ENCODE data around the gene MSH5. TPM values are rescaled to one million over a fixed set of nuclear protein-coding genes. Genes with fewer than 3 reads are reported as not detected.
"Not testable (repeated sequence)": the region's sequence is repeated elsewhere in the genome, so short reads cannot be mapped to it uniquely, and the experiment has no call there.

Gene MSH5
- total and polyA plus RNA-seq, 9 donors = 4.8 to 19.1 (median 9.1) TPM

DNA sequence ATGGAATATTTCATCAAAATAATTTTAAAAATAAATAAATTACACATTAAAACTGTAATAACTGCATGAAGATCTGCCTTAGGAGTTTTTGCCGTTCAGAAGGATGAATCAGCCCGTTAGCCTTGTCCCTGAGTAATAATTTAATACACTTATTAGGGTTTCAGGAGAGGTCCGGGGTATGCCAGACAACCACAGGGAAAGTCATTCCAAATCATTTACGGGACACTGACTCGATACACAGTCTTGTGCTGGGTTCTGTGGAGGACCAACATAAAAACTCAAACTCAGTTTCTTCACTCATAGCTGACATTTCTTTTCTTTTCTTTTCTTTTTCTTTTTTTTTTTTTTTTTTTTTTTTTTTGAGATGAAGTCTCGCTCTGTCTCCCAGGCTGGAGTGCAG is 33.9 kb upstream of the MSH5 start:
- Histone ChIP-seq H3K27me3 (no peaks in the 10 kb centered on the region), H3K4me1 (ENCODE audit: insufficient read depth) (peaks cover 11% of the 10 kb centered on the region), H3K4me3 (no peak overlapping the region), H3K27ac (no peak overlapping the region), H3K36me3 (no peaks in the 10 kb centered on the region), H3K9me3 (no peaks in the 10 kb centered on the region)
- 75 to 82% (median 76%) methylated on average over 6 of the region's 6 CpGs for WGBS, 3 donors
- TF ChIP-seq POLR2A (IDR thresholded peaks at IDR 0.05) (no peak), EP300 (IDR thresholded peaks at IDR 0.05) (no peak)
- TF ChIP-seq, protein P1, sequence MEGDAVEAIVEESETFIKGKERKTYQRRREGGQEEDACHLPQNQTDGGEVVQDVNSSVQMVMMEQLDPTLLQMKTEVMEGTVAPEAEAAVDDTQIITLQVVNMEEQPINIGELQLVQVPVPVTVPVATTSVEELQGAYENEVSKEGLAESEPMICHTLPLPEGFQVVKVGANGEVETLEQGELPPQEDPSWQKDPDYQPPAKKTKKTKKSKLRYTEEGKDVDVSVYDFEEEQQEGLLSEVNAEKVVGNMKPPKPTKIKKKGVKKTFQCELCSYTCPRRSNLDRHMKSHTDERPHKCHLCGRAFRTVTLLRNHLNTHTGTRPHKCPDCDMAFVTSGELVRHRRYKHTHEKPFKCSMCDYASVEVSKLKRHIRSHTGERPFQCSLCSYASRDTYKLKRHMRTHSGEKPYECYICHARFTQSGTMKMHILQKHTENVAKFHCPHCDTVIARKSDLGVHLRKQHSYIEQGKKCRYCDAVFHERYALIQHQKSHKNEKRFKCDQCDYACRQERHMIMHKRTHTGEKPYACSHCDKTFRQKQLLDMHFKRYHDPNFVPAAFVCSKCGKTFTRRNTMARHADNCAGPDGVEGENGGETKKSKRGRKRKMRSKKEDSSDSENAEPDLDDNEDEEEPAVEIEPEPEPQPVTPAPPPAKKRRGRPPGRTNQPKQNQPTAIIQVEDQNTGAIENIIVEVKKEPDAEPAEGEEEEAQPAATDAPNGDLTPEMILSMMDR (IDR thresholded peaks at IDR 0.05) = no peak
- no peak for DNase-seq
- intact Hi-C loops (cut with DNase I) = no loop called here

DNA sequence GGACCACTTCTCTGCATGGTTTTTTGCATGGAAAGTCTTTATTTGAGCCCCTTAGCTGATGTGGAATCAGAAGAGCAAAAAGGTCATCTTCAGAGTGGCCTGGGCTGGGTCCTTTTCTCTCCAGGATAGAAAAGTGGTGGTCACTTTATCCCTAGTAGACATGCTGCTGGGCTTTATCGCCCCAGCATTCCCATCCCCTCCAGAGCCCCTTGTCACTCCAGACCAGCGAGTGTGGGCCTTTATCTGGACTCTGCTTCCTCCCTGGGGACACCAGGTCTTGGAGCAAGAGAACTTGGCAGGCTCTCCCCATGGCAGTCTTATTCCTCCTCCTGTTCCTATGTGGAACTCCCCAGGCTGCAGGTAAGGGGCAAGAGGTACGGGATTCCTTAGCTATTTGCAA is 33.2 kb upstream of the MSH5 start, which contains the start of gene LY6G6F:
Gene LY6G6F (plus strand): TSS at position 268 of the 400 bp plus-strand sequence. CDS start 41 bp downstream, at position 309.
- Histone ChIP-seq H3K27me3 (no peaks in the 10 kb centered on the region), H3K9me3 (no peaks in the 10 kb centered on the region), H3K4me3 (no peak within 1 kb of the TSS), H3K36me3 (no peaks in the 10 kb centered on the region), H3K4me1 (ENCODE audit: insufficient read depth) (peaks cover 7% of the 10 kb centered on the region), H3K27ac (no peak within 1 kb of the TSS)
- TF ChIP-seq POLR2A (IDR thresholded peaks at IDR 0.05) (no peak), EP300 (IDR thresholded peaks at IDR 0.05) (no peak)
- TF ChIP-seq, protein P1 (IDR thresholded peaks at IDR 0.05) = no peak
- 41 to 49% (median 43%) methylated on average over 3 of the region's 3 CpGs for WGBS, 3 donors
- intact Hi-C loops (cut with DNase I) = no loop called here
- no peak for DNase-seq

DNA sequence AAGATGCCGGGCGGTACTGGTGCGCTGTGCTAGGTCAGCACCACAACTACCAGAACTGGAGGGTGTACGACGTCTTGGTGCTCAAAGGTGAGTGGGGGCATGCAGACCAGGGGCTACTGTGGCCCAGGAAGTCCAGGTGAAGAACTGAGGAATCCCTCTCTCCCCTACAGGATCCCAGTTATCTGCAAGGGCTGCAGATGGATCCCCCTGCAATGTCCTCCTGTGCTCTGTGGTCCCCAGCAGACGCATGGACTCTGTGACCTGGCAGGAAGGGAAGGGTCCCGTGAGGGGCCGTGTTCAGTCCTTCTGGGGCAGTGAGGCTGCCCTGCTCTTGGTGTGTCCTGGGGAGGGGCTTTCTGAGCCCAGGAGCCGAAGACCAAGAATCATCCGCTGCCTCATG is 32.1 kb upstream of the MSH5 start:
- intact Hi-C loops (cut with DNase I) = no loop called here
- Histone ChIP-seq H3K27ac (no peak overlapping the region), H3K36me3 (no peaks in the 10 kb centered on the region), H3K4me1 (ENCODE audit: insufficient read depth) (peaks cover 3% of the 10 kb centered on the region), H3K27me3 (no peaks in the 10 kb centered on the region), H3K4me3 (no peak overlapping the region), H3K9me3 (no peaks in the 10 kb centered on the region)
- DNase-seq = no peak
- TF ChIP-seq, protein P1 (IDR thresholded peaks at IDR 0.05) = no peak
- TF ChIP-seq EP300 (IDR thresholded peaks at IDR 0.05) (no peak), POLR2A (IDR thresholded peaks at IDR 0.05) (no peak)
- 84 to 88% (median 85%) methylated on average over 10 of the region's 10 CpGs for WGBS, 3 donors

DNA sequence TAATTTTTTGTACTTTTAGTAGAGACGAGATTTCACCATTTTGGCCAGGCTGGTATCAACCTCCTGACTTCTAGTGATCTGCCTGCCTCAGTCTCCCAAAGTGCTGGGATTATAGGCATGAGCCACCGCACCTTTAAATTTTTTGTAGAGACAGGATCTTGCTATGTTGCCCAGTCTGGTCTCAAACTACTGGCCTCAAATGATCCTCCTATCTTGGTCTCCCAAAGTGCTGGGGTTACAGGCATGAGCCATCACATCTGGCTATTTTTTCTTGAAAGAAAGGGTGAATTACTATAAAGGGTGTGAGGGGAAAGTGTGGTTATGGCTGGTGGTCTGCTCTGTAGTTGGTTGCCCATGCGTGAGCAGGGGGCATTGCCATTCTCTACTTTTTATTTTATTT is 31.6 kb upstream of the MSH5 start:
- Histone ChIP-seq H3K4me1 (ENCODE audit: insufficient read depth) (peaks cover 3% of the 10 kb centered on the region), H3K27me3 (no peaks in the 10 kb centered on the region), H3K27ac (no peak overlapping the region), H3K4me3 (no peak overlapping the region), H3K9me3 (no peaks in the 10 kb centered on the region), H3K36me3 (no peaks in the 10 kb centered on the region)
- no peak for TF ChIP-seq EP300 (IDR thresholded peaks at IDR 0.05)
- TF ChIP-seq, protein P1 (IDR thresholded peaks at IDR 0.05) = no peak
- TF ChIP-seq POLR2A (IDR thresholded peaks at IDR 0.05) = no peak
- DNase-seq = no peak
- WGBS, 3 donors = 92 to 98% (median 96%) methylated on average over 3 of the region's 3 CpGs
- intact Hi-C loops (cut with DNase I) = no loop called here

DNA sequence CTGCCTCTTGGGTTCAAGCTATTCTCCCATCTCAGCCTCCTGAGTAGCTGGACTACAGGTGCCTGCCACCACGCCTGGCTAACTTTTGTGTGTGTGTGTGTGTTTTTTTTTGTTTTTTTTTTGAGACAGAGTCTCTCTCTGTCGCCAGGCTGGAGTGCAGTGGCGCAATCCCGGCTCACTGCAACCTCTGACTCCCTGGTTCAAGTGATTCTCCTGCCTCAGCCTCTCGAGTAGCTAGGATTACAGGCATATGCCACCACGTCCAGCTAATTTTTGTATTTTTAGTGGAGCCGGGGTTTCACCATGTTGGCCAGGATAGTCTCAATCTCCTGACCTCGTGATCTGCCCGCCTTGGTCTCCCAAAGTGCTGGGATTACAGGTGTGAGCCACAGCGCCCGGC is 30.6 kb upstream of the MSH5 start:
- H3K27ac ChIP-seq; H3K4me1 ChIP-seq (ENCODE audit: insufficient read depth); H3K4me3 ChIP-seq; H3K27me3 ChIP-seq; DNase-seq; H3K36me3 ChIP-seq; intact Hi-C loops (cut with DNase I); H3K9me3 ChIP-seq: not testable (repeated sequence)
- WGBS, 3 donors = 87% methylated on average over 11 of the region's 11 CpGs

All from ovary (tissue), 9 donors.